ENCODE measurements around the gene ADSS1.

Gene ADSS1

GRCh38 chr14:104734601-104734990 is 10.6 kb downstream of the ADSS1 start:
- H3K79me2 ChIP-seq (ENCODE audit: control insufficient read depth, low read length) = no peaks in the 10 kb centered on the region
- no peak for TF ChIP-seq EZH2phosphoT487 (IDR thresholded peaks at IDR 0.05; ENCODE audit: borderline replicate concordance, low read length)
- TF ChIP-seq CTCF (IDR thresholded peaks at IDR 0.05; ENCODE audit: low read depth, low read length, poor library complexity, severe bottlenecking) = no peak
- no peaks in the 10 kb centered on the region for H3K27me3 ChIP-seq (ENCODE audit: control insufficient read depth, low read length)
- no peaks in the 10 kb centered on the region for H3K4me1 ChIP-seq (ENCODE audit: control insufficient read depth, low read length)
- H3K4me2 ChIP-seq (ENCODE audit: low read length) = no peak overlapping the region
- no peaks in the 10 kb centered on the region for H3K9me3 ChIP-seq (ENCODE audit: control insufficient read depth, insufficient read depth, low read length)
- no peaks in the 10 kb centered on the region for H3K9me2 ChIP-seq (replicated peaks; ENCODE audit: control insufficient read depth, low read length)
- no peaks in the 10 kb centered on the region for H4K20me1 ChIP-seq (ENCODE audit: control insufficient read depth, insufficient read depth, low read depth, low read length)
- H3K36me3 ChIP-seq (ENCODE audit: control insufficient read depth, low read length) = no peaks in the 10 kb centered on the region
- H3K27ac ChIP-seq (ENCODE audit: low read depth, low read length) = no peak overlapping the region
- H3K4me3 ChIP-seq (ENCODE audit: low read length) = no peak overlapping the region
- no peaks in the 10 kb centered on the region for H3F3A ChIP-seq (ENCODE audit: control insufficient read depth, insufficient read depth)

- Histone ChIP-seq H3K27me3 (ENCODE audit: control insufficient read depth, low read length) (no peaks in the 10 kb centered on the region), H3K9me2 (replicated peaks; ENCODE audit: control insufficient read depth, low read length) (no peaks in the 10 kb centered on the region), H3K79me2 (ENCODE audit: control insufficient read depth, low read length) (no peaks in the 10 kb centered on the region), H3K4me3 (ENCODE audit: low read length) (no peak overlapping the region), H3K4me2 (ENCODE audit: low read length) (no peak overlapping the region), H3K27ac (ENCODE audit: low read depth, low read length) (no peak overlapping the region), H3F3A (ENCODE audit: control insufficient read depth, insufficient read depth) (no peaks in the 10 kb centered on the region), H3K4me1 (ENCODE audit: control insufficient read depth, low read length) (no peaks in the 10 kb centered on the region), H3K36me3 (ENCODE audit: control insufficient read depth, low read length) (no peaks in the 10 kb centered on the region), H4K20me1 (ENCODE audit: control insufficient read depth, insufficient read depth, low read depth, low read length) (no peaks in the 10 kb centered on the region), H3K9me3 (ENCODE audit: control insufficient read depth, insufficient read depth, low read length) (no peaks in the 10 kb centered on the region)
- TF ChIP-seq CTCF (IDR thresholded peaks at IDR 0.05; ENCODE audit: low read depth, low read length, poor library complexity, severe bottlenecking) (no peak), EZH2phosphoT487 (IDR thresholded peaks at IDR 0.05; ENCODE audit: borderline replicate concordance, low read length) (no peak)
Measured at GRCh38 chr14:104734991-104735779, 11.2 kb downstream of the ADSS1 start.

DNA sequence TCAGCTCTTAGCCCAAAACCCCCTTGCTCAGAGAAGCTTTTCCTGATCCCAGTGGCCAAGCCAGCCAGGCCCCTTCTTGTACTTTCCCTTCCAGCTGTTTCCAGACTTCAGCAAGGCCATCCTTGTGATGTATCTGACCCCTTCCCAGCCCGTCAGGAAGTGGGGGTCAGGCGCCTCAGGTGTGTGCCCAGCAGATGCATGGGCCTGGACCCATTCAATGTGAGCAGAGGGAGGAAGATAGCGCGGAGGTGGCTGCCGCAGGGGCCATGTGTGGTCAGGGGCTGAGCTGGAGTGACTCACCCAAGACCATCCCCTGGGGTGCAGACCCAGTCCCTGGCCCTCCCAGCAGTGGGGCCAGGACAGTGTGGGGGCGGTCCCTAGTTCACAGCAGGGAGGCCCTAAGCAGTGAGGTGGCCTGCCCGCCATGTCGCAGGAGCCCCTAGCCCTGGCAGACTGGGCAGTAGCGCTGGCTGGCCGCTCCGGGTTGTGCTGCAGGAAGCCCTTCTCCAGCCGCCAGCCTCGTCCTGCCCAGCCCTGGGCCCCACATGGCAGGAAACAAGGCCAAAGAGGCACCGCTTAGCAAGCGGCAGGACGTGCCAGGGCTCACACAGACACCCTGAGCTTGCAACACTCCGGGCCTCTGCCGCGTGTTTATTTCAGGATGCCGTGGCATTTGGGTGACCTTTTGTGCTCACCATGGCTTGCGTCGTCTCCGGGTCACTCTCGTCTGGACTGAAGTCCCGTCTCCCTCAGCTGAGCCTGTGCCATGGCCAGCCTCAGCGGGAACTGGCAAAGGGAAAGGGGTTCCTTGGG is 12.0 kb downstream of the ADSS1 start:
- no peaks in the 10 kb centered on the region for H3K4me1 ChIP-seq (ENCODE audit: control insufficient read depth, low read length)
- no peaks in the 10 kb centered on the region for H3K9me2 ChIP-seq (replicated peaks; ENCODE audit: control insufficient read depth, low read length)
- no peaks in the 10 kb centered on the region for H3K79me2 ChIP-seq (ENCODE audit: control insufficient read depth, low read length)
- H3K9me3 ChIP-seq (ENCODE audit: control insufficient read depth, insufficient read depth, low read length) = no peaks in the 10 kb centered on the region
- no peak overlapping the region for H3K4me3 ChIP-seq (ENCODE audit: low read length)
- H3F3A ChIP-seq (ENCODE audit: control insufficient read depth, insufficient read depth) = no peaks in the 10 kb centered on the region
- no peak overlapping the region for H3K4me2 ChIP-seq (ENCODE audit: low read length)
- no peak for TF ChIP-seq EZH2phosphoT487 (IDR thresholded peaks at IDR 0.05; ENCODE audit: borderline replicate concordance, low read length)
- TF ChIP-seq CTCF (IDR thresholded peaks at IDR 0.05; ENCODE audit: low read depth, low read length, poor library complexity, severe bottlenecking) = no peak
- no peaks in the 10 kb centered on the region for H3K36me3 ChIP-seq (ENCODE audit: control insufficient read depth, low read length)
- H3K27me3 ChIP-seq (ENCODE audit: control insufficient read depth, low read length) = no peaks in the 10 kb centered on the region
- H4K20me1 ChIP-seq (ENCODE audit: control insufficient read depth, insufficient read depth, low read depth, low read length) = no peaks in the 10 kb centered on the region
- no peak overlapping the region for H3K27ac ChIP-seq (ENCODE audit: low read depth, low read length)
